ENCODE results near the gene TRIM71. TPM values are rescaled to one million over a fixed set of nuclear protein-coding genes. Genes with fewer than 3 reads are reported as not detected.

The TRIM71 gene
- total RNA-seq, 4 donors from 2014 or later, result not detected

DNA sequence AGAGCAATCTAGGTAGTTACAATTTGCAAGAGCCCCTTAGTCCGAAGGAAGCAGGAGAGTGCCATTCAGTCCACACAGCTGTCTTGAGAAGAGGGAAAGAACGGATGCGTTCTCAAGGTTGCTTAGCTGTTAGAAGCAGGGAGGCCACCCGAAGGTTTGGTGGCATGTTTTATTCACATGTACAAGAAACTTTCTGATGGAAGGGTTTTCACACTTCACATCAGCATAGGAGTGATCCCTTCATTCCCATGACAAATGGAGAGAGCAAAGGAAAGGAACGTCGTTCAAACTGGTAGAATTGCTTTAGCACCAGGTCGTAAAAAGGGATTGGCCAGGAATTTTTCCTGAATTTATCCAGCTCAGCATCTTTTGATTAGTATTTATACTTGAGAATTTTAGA, 53.5 kb downstream of the TRIM71 start:
- no peak overlapping the region for H3K27ac ChIP-seq
- no peaks in the 10 kb centered on the region for H3K36me3 ChIP-seq
- TF ChIP-seq, protein P1, sequence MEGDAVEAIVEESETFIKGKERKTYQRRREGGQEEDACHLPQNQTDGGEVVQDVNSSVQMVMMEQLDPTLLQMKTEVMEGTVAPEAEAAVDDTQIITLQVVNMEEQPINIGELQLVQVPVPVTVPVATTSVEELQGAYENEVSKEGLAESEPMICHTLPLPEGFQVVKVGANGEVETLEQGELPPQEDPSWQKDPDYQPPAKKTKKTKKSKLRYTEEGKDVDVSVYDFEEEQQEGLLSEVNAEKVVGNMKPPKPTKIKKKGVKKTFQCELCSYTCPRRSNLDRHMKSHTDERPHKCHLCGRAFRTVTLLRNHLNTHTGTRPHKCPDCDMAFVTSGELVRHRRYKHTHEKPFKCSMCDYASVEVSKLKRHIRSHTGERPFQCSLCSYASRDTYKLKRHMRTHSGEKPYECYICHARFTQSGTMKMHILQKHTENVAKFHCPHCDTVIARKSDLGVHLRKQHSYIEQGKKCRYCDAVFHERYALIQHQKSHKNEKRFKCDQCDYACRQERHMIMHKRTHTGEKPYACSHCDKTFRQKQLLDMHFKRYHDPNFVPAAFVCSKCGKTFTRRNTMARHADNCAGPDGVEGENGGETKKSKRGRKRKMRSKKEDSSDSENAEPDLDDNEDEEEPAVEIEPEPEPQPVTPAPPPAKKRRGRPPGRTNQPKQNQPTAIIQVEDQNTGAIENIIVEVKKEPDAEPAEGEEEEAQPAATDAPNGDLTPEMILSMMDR (IDR thresholded peaks at IDR 0.05), result no peak
- TF ChIP-seq POLR2A (IDR thresholded peaks at IDR 0.05), result no peak
- no peaks in the 10 kb centered on the region for H3K27me3 ChIP-seq
- no peaks in the 10 kb centered on the region for H3K9me3 ChIP-seq
- no peaks in the 10 kb centered on the region for H3K4me1 ChIP-seq
- no peak overlapping the region for H3K4me3 ChIP-seq
- no peak for DNase-seq

DNA sequence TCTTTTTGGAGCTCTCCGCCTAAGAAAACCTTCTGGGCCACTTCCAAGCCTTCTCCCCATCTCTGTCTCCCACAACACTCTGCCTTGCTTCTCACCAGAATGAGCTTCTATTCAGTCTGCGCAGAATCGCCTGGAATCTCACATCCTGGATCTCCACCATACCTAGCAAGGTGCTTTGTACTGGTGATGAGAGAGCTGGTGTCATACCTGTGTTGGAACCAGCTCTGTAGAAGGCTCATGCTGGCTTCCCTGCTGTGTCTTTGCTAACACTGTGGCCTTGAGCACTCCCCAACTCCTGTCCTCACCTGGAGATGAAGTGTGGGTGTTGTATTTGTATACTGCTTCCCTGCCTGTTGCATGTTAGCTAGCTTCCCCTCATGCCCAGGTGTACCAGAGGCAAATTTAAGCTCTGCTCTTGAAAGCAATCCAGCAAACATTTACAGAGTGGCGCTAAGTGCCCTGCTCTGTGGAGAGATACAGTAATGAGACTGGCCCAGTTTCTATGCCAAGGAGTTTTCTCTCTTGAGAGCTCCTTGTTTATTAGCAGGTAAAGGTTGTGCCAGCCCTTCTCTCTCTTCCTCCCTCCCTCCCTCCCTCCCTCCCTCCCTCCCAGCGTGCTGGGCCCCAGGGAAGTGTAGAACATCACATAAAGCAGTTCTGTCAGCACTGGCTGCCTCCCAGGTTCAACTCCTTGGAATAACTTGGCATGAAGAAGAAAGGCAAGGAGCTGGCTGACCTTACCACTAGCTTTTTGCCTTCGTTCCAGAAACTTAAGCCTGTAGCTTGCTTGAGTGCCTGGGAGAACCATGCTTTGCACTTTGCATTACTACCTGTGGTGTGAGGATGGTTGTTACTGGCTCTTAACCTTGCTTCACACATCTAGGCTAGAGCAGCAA, 54.9 kb downstream of the TRIM71 start:
- no peak for DNase-seq
- H3K4me1 ChIP-seq, result no peaks in the 10 kb centered on the region
- H3K27me3 ChIP-seq, result no peaks in the 10 kb centered on the region
- TF ChIP-seq, protein P1 (IDR thresholded peaks at IDR 0.05), result no peak
- no peak for TF ChIP-seq POLR2A (IDR thresholded peaks at IDR 0.05)
- no peak overlapping the region for H3K4me3 ChIP-seq
- H3K9me3 ChIP-seq, result no peaks in the 10 kb centered on the region
- no peaks in the 10 kb centered on the region for H3K36me3 ChIP-seq
- no peak overlapping the region for H3K27ac ChIP-seq

DNA sequence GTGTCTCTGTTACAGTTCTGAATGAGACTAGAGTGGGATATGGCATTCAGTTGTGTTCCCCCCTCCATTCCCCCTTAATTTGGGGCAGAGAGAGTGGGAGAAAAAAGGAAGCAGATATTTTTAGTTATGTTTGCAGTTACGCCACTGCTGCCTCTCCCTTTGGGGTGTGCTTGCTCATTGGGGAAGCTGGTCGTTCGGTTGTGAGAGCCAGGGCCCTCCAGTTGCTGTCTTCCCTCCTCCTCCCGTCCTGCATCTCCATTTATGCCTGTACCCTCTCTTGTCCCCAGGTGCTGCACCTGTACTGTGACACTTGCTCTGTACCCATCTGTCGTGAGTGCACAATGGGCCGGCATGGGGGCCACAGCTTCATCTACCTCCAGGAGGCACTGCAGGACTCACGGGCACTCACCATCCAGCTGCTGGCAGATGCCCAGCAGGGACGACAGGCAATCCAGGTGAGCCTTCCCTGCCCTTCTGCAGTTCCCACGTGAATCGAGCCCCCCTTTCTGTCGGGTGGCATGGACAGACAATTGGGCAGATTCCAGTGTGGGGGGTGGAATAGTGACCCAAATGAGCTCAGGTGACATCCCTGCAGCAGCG, 55.8 kb downstream of the TRIM71 start:
- Histone ChIP-seq H3K27me3 (no peaks in the 10 kb centered on the region), H3K4me1 (no peaks in the 10 kb centered on the region), H3K36me3 (no peaks in the 10 kb centered on the region), H3K27ac (no peak overlapping the region), H3K9me3 (no peaks in the 10 kb centered on the region), H3K4me3 (no peak overlapping the region)
- no peak for TF ChIP-seq POLR2A (IDR thresholded peaks at IDR 0.05)
- TF ChIP-seq, protein P1 (IDR thresholded peaks at IDR 0.05), result no peak
- no peak for DNase-seq

DNA sequence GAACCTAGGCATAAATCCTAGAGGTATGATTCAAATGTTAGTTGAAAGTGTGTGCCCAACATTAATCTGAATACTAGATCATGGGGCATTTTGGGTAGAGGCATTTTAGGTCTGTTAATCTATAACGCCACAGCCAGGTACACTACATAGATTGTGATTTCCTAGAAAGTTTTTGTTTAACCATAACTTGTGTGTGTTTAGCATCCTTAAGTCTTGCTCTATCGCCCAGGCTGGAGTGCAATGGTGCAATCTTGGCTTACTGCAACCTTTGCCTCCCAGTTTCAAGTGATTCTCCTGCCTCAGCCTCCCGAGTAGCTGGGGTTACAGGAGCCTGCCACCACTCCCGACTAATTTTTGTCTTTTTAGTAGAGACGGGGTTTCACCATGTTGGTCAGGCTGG, 59.1 kb downstream of the TRIM71 start:
- no peak overlapping the region for H3K27ac ChIP-seq
- no peaks in the 10 kb centered on the region for H3K9me3 ChIP-seq
- no peak overlapping the region for H3K4me3 ChIP-seq
- H3K4me1 ChIP-seq, result no peaks in the 10 kb centered on the region
- no peak for TF ChIP-seq POLR2A (IDR thresholded peaks at IDR 0.05)
- TF ChIP-seq, protein P1 (IDR thresholded peaks at IDR 0.05), result no peak
- no peaks in the 10 kb centered on the region for H3K36me3 ChIP-seq
- DNase-seq, result no peak
- no peaks in the 10 kb centered on the region for H3K27me3 ChIP-seq

DNA sequence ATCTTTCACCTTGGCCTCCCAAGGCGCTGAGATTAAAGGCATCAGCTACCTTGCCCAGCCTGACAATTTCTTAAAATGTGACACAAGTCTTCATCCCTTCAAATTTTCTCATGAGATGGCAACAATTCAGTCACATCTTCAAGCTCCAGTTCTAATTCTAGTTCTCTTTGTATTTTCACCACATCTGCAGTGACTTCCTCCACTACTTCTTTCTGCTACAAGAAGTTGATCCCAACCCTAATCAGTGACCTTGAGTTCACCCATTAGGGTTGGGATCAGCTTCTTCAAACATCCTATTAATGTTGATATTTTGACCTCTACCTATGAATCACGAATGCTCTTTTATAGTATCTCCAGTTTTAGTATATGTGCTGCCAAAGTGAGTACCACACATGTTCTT, 59.8 kb downstream of the TRIM71 start:
- no peak for DNase-seq
- H3K4me3 ChIP-seq, result no peak overlapping the region
- H3K27ac ChIP-seq, result no peak overlapping the region
- TF ChIP-seq, protein P1 (IDR thresholded peaks at IDR 0.05), result no peak
- no peak for TF ChIP-seq POLR2A (IDR thresholded peaks at IDR 0.05)
- no peaks in the 10 kb centered on the region for H3K4me1 ChIP-seq
- H3K9me3 ChIP-seq, result no peaks in the 10 kb centered on the region
- H3K36me3 ChIP-seq, result no peaks in the 10 kb centered on the region
- H3K27me3 ChIP-seq, result no peaks in the 10 kb centered on the region

Measured in Peyer's patch (tissue), 4 donors.